Stimulated activated CD4-positive, alpha-beta T cell treated with anti-CD3 and anti-CD28 coated beads, Interleukin-4, amount 100 ng/mL, for 1 hour (primary cell): Measurements from ENCODE around the gene YBX3.

Source experiments
- DNase-seq: peaks from one replicate; pipeline ENCODE4 v3.0.0-alpha.2; 2020

YBX3 gene

GRCh38 chr12:10668526-10668925, 54.6 kb downstream of the YBX3 start:
- DNase-seq: no peak

DNA sequence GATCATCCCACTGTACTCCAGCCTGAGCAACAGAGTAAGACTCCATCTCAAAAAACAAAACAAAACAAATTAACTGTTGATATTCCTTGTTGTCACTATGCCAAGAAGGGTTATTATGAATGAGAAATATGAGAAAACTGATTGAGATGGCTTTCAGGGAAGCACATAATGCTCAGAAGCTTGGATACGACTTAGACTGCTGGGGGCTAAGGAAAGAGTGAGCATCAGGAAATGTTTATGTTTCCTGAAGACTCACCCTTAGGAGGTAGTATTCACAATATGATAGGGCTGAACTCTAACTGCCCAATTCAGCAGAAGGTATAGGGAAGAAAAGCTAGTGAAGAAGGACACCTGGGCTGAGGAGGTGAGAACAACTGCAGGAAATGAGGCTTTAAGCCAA, 55.5 kb downstream of the YBX3 start:
- DNase-seq: no peak

- no peak for DNase-seq
Observed at GRCh38 chr12:10664499-10664898, 58.6 kb downstream of the YBX3 start.

GRCh38 chr12:10663869-10664268, 59.3 kb downstream of the YBX3 start:
- no peak for DNase-seq

DNA sequence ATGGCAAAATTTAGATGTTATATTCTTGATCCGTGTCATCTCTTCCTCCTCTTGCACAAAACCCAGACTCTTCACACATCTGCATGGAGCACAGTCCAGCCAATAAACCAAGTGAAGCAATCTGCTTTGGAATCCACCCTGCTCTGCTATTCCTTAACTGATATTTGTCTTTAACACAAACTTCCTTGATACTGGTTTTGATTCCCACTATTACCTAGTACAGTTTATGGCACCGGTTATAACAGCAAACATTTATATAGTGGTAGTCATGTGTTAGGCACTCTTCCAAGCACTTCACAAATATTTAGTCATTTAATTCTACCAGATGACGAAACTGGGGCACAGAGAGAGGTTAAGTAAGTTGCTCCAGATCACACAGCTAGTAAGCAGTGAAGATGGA, 61.8 kb downstream of the YBX3 start:
- DNase-seq: no peak

DNA sequence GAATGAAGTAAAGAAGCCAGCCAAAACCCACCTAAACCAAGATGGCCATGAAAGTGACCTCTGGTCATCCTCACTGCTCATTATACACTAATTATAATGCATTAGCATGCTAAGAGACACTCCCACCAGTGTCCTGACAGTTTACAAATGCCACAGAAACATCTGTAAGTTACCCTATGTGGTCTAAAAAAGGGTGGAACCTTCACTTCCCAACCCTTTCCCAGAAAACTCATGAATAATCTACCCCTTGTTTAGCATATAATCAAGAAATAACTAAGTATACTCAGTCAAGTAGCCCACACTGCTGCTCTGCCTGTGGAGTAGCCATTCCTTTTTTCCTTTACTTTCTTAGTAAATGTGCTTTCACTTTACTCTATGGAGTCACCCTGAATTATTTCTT, 69.1 kb downstream of the YBX3 start:
- DNase-seq: no peak

GRCh38 chr12:10652192-10652591, 70.9 kb downstream of the YBX3 start:
- DNase-seq: no peak
